Measurements from ENCODE around the gene SOX11.

GRCh38 chr2:5691985-5692529, at the start of gene SOX11:
- no peak for TF ChIP-seq CTCF (conservative IDR thresholded peaks at IDR 0.05; ENCODE audit: low read depth, low read length)
- no peak for TF ChIP-seq EZH2phosphoT487 (IDR thresholded peaks at IDR 0.05; ENCODE audit: borderline replicate concordance, low read length)
- no peak for TF ChIP-seq EZH2 (IDR thresholded peaks at IDR 0.05; ENCODE audit: low read length, unreplicated experiment)
